Cerebellar cortex (tissue), 1 donor: ENCODE data around the gene ZNF778.
A peak's percentile ranks its signal among the peaks of the same experiment; 100 is the strongest.
"Not testable (repeated sequence)": the region's sequence is repeated elsewhere in the genome, so short reads cannot be mapped to it uniquely, and the experiment has no call there.

Source experiments
- DNase-seq: peaks from one replicate; pipeline ENCODE4 v3.0.0-alpha.2; 2015; ENCODE audit warnings: low spot score

Gene ZNF778

DNA sequence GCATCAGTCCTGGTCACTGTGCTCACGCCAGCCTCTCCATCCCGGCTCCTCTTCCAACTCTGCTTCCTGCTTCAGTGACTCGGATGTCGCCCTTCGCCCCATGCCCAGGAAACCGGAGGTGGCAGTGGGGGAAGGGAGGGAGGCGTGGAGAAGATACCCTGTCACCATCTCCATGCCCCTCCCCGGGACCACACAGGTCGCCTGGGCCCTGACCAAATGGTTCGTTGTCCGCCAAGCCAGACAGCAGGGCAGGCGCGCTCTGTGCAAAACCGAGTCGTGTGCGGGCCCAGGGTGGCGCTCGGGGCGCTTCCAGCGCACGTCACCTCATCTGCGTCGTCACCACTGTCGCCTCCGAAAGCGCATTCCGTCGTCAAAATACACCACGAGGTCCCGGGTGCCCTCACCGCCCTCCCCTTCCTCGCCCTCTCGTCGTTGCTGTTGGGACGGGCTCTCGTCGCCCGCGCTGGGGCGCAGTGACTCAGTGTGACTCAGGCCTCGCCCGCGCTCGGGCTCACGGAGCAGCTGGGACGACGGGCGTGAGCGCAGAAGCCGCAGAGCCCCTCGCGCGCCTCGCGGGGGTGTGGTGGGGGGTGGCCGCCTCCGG is 39.2 kb downstream of the ZNF778 start:
- peak; percentile 46 for DNase-seq

DNA sequence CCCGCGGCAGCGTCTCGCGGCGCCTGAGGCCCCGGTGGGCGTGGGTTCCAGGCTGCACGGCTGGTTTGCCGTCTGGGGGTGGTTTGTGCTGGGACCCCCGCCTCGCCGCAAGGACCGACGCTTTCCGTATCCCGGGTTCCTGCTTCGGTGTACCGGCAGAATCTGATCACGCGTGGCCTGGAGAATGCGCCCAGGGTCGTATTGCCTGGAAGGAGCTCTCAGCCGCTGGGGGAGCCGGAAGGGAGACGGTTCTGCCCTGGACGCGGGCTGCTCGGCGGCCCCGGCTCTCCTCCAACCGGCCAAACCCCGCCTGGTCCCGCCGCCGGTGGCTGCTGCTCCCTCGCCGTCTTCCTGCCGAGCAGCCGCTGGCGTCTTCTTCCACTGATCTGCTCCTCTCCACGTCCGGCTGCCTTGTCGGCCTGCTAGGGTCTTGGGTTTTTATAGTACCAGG is 39.8 kb downstream of the ZNF778 start:
- no peak for DNase-seq

DNA sequence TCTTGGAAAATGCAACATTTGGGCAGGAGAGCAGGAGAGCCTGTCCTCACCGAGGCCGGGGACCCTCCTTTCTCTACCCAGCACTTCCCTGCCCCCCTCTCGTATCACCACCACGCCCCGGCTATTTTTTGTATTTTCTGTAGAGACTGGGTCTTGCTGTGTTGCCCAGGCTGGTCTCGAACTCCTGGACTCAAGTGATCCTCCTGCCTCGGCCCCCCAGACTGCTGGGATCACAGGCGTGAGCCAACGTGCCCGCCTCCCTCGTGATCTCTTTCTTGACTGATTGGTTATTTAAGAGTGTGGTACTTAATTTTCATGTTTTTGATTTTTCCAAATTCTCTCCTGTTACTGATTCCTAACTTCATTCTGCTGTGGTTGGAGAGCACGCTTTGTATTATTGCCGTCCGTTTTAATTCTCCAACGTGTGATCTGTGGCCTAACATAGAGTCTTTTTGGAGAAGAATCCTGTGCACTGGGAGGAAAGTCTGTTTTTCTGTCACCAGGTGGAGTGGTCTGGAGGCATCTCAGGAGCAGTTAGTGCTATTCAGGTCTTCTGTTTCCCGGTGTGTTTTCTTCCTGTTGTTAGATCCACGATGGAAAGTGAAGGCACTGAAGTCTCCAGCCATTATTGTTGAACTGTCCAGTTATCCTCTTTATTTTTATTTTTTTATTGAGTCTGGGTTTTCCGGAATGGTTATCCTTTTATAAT is 40.4 kb downstream of the ZNF778 start:
- DNase-seq, result peak; percentile 48

DNA sequence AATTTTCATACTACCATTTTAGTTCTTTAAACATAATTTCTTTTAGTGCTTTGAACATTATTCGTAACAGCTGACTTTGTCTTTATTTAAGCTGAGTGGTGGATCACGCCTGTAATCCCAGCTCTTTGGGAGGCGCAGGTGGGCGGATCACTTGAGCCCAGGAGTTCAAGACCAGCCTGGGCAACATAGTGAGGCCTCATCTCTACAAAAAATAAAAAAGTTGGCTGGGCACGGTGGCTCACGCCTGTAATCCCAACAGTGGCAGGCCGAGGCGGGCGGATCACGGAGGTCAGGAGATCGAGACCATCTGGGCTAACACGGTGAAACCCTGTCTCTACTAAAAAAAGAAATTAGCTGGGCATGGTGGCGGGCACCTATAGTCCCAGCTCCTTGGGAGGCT is 42.4 kb downstream of the ZNF778 start:
- DNase-seq, result not testable (repeated sequence)

DNA sequence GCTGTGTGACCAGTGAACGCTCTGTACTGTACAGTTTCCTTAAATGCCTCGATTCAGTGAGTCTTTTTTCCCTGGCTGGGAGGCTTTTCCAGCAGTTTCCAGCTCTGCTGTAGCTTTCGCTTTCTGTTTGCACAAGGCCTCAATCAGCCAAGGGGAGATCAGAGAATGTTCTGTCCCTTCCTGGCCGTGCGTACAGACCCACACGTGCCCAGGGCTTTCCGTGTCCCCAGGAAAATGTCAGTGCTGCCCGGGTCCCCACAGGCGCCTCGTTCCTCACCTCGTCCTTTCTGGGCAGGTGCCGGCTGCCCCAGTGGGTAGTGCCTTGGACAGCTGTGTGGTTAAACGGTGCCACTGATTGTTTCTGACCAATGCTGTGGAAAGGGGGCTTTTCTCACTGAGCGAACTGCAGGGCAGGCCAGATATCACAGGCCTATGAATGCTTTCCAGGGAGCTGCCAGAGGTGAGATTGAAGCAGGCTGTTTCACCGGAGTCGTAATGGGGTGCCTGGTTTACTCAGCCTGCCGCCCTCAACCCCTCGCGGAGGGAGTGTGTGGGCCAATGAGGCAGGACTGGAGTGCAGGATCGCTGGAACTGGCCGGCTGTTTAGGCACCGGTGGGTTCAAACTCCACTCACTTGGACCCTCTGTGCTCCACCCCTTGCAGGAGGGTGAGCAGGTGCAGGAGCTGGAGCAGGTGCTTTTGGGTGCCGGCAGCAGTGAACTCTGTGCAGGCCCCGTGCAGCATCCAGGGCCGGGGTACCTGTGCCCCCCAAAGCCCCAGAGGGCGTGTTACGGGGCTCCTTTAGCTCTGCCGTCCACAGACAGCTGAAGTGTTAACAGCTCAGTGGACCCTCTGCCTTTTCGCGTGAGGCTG is 44.4 kb downstream of the ZNF778 start:
- DNase-seq, result no peak

DNA sequence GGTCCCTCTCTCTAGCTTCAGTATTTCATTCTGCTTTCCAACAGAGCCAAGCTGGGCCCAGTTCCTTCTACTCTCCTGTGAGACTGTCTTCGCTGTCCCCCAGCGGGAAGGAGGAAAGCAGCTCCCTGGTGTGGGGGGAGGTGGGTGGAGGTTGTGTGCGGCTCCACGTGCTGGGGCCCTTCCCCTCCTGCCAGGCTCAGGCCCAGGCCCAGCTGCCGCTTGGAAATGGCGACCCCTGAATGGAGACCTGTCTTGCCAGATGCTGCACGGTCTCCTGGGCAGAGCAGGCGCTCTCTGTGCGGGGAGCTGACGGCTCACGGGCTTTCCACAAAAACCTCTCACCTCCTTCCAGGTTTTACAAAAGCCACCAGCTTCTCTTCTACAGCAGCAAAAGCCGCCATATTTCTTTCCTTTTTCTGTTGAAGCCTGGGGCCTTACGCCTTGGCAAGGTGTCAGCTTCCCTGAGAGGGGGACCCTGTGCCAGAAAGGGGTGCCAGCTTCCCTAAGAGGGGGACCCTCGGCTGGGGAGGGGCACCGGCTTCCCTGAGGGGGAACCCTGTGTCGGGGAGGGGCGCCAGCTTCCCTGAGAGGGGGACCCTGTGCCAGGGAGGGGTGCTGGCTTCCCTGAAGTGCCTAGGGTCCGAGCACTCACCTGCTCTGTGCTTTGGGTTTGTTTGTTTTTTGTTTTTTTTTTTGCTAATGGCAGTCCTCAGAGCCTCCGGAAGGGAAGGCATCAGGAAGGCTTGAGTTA is 47.5 kb downstream of the ZNF778 start:
- no peak for DNase-seq

DNA sequence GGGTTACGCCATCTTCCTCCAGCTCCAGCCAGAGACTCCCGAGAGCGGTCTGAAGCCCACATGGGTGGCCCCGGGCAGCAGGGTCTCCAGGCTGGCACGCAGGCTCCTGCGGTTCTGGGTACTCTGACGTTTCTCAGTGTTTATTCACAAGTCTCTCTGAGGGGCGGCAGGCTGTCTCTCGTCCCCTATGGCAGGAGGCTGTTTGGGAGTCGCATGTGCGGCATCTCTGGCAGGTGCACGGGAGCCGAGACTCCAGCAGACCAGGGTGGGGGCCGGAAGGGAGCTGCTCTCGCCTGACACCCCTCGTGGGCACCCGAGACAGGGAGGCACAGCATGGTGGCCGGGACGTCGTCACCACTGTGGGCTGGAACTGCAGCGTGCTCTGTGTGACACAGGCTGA is 48.1 kb downstream of the ZNF778 start:
- no peak for DNase-seq

DNA sequence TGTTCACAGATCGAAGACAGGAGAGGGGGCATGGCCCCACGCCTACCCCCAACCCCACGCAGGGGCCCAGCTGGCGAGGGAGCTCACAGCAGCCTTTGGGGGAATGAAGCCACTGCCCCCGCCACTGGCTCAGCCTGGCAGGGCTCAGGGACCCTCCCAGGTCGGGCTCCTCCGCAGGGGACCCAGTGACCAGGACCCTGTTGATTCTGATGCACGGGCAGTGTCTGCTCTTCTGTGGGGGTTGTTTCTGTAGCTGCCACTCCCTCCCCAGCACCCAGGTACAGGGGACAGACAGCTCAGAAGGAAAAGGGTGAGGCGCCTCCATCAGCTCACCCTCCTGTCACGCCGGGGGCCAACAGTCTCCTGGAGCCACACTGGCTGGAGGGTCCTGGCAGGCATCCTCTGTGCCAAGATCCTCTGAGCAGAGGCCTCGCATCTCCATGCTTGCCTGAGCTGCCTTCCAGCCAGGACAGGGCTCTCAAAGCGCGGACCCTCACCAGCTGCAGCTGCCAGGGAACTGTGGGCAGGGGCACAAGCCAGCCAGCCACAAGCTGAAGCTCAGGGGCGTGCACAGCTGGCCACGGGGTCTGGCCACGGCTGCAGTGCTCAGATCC is 49.1 kb downstream of the ZNF778 start:
- no peak for DNase-seq

DNA sequence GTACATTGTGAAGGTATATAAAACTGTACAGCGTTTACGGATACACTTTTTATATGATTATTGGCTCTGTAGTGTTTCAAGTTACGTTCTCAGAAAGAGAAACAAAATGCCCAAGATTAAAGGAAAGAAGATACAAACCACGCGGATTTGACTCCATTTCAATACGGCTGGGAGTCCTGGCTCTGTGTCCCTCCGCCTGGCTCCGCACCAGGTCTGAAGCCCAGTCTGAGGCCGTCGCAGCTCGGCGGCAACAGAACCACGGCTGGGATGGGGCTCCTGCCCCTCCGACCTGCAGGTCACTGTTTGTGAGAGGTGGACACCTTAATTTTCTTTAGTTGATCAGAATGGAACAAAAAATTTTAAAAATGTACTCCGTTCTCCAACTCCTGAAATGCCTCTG is 50.2 kb downstream of the ZNF778 start:
- DNase-seq, result not testable (repeated sequence)

DNA sequence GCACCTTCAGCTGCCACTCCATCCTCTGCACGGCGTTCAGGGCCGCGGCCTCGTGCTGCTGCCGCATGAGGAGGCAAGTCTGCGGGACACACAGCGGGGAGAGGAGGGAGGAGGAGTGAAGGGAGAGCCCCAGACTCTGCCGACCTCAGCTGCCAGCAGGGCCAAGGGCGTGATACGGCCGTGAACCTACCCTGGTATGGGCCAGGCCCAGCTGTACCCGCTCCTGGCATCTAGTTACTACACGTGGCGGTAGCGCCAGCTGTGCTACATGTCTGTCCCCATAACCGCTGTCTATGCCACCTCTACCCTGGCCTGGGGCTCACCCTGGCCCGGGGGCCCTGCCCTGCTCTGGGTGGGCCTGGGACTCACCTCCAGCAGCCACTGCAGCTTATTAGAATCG is 51.1 kb downstream of the ZNF778 start:
- no peak for DNase-seq

DNA sequence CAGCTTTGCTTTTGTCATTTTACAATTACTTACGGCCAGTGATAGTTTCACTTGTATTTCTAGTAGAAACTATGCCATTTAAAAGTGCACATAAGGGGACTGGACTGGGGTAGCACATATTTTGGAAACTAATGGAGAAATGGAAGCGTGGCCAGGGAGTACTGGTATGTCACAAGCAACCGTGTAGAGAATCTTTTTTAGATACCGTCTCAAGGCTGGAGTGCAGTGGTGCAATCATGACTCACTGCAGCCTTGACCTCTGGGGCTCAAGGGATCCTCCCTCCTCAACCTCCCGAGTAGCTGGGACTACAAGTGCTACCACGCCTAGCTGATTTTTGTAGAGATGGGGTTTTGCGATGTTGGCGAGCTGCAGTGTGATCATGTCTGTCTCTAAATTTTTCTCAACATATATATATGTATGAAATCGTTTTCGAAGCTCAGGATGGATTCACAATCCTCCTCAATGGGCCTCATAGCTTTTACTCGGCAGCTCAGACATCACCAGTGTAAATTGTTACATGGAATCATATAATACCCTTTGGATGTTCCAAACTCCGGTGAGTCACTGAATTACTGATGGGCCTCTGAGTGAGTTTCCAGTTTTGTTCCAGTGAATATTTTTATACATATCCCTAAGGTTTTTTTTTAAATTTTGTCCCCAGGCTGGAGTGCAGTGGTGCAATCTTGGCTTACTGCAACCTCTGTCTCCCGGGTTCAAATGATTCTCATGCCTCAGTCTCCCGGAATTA is 51.7 kb downstream of the ZNF778 start:
- no peak for DNase-seq

DNA sequence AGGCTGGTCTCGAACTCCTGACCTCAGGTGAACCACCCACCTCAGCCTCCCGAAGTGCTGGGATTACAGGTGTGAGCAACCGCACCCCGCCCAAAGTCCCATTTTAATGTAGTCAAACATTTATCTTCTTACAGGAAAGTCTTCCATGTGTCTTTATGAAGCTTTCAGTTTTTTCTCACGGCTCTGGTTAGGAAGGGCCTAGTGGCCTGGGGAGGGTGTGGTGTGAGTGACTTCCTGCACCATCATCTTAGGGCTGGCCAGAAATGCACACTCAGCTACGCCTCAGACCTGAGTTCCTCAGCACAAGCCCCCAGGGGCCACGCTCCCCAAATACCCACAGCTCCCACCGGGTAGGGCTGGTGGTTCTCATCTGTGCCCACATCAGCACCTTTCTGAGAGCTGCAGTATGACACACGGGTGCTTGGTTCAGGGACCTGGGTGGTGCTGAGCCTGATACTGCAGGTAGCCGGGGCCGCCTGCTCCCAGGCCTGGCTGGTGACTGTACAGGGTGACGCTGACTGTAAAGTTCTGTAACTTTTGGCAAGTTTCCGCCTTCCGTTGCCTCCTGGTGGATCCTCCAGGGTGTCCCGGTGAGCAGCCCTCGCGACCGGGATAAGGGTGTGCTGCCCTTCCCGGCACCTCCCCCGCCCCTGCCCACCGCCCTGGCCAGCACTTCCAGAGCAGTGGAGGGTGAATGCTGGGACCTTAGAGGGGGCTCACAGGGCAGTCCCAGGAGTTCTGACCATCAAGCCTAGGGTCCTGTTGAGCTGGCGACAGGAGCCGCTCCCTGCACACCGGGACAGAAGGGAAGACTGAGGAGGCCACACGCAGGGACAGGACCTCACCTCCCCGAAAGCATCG is 52.5 kb downstream of the ZNF778 start:
- DNase-seq, result no peak

DNA sequence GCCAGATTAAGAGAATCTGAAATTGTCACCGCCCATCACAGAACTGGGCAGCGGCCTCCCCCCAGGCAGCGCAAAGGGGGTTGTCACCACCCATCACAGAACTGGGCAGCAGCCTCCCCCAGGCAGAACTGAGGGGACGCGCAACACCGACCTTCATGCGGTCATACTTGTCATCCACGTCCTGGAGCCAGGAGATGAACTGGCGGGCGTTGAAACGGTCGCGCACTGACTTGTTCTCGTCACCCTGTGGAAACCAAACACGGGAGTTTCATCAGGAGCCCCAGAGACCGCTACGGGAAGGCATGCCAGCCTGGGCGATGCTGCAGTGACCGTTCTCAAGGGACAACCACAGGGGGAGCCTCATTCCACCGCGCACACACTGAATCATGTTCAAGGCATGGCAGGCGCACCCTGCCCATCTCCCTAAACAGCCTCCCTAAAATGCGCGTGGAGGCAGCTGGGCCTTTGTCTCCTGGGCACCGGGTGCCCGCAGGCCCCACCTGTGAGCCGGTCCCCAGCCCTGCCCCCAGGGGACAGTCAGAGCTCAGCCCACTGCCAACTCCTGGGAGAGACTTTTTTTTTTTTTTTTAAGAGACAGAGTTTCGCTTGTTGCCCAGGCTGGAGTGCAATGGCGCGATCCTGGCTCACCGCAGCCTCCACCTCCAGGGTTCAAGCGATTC is 53.3 kb downstream of the ZNF778 start:
- no peak for DNase-seq

DNA sequence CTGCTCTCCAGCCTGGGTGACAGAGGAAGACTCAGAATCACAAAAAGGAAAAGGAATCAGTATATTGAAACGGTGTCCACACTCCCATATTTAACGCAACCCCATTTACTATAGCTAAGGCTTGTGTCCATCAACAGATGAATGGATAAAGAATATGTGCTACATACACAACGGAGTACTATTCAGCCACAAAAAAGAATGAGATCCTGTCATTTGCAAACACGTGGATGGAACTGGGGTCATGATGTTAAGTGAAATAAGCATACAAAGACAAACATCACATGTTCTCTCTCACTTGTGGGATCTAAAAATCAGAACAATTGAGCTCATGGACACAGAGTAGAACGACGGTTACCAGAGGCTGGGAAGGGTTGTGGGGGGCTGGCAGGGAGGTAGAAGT is 55.1 kb downstream of the ZNF778 start:
- no peak for DNase-seq

DNA sequence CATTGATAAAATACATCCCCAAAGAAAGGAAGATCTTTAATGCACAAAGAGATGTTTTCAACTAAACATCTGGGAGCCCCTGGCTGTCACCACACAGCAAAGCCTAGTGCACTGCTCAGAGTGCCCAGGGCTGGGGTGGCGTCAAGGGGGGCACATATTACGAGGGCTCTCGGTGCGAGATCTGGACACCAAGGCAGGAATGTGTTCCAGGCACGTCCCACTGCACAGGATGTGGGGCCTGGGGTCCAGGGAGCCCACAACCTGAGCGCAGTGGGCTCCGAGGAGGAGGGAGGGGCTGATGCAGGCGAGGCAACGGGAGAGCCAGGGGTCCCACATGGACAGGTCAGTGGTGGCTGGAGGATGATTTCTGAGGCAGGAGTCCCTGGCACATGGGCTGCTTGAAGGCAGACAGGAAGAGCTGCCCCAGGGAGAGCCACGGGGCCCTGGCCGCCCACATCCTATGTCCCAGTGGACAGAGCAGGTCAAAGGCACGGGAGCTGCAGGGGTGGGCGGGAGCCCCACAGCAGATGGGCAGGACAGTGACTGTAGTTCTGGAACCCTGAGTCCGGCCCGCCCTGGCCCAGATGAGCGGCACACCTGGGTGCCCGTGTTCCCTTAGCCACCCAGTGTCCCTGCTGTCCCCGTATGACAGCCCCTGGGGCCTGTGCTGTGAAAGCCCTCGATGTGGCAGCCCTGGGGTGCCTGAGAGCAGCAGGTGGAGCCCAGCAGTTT is 56.4 kb downstream of the ZNF778 start:
- no peak for DNase-seq

DNA sequence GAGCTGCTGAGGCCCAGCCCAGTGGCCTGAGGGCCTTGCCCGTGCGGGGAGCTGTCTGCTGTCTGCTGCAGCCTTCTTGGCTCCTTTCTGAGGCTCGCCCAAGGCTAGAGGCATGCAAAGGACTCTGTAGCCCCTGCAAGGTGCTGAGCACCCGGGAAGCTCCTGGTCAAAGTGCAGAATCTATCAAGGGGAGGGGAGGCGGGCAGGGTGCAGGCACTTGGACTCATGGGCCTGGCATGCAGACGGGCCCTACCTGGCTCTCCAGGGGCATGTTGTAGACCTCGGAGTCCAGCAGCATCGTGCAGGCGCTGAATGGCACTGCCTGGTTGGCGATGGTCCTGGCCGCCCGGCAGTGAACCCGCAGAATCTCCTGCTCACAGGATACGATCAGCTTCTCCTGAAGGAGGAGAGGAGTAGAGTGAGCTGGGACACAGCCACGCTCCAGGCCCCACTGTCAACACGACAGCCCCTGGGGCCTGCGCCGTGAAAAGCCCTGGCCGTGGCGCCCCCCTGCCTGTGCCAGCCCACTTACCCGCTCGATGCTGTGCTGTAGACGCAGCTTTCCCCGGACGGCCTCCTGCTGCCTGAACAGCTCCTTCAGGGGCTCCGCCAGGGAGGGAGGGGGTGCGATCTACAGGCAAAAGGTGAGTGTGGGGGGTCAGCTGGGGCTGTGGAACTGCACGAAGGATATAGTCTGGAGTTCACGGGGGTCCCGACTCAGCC is 57.2 kb downstream of the ZNF778 start:
- no peak for DNase-seq

DNA sequence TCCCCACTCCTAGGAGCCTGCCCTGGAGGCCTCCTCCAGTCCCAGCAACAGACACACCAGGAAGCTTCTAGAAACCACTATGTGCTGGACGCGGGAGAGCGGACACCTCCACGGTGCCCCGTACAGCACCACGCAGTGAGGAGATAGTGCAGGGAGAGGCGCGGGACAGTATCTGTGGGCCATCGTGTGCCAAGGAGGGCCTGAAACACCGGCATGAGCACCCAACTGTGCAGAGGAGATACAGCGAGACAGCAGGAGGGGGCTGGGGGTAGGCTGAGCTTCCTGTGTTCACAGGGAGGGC is 57.7 kb downstream of the ZNF778 start:
- no peak for DNase-seq
